NCI-H510A treated with DMSO at 0.1 percent for 48 hours (cell line): Measurements from ENCODE around the gene RWDD3.

Experiments
- DNase-seq: peaks from one replicate; lab custom pipeline; 2025; lab: John Stamatoyannopoulos, UW

Gene RWDD3

DNA sequence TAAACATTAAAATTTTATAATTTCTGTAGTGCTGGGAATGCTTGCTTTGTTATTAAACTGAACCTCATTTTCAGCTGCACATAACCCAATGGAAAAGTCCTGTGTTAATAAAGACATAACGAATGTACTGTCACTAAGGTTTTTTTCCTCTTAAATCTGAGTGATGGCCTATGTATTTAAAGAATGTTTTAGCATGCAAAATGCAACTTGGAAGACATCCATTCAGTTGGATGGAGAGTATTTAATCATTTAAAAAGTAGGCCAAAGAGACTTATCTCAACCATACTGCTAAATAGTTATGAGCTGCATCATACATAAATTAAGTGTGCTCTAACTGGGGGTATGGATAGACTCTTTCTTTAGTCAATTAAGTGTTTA, 48.5 kb downstream of the RWDD3 start:
- no peak for DNase-seq

DNA sequence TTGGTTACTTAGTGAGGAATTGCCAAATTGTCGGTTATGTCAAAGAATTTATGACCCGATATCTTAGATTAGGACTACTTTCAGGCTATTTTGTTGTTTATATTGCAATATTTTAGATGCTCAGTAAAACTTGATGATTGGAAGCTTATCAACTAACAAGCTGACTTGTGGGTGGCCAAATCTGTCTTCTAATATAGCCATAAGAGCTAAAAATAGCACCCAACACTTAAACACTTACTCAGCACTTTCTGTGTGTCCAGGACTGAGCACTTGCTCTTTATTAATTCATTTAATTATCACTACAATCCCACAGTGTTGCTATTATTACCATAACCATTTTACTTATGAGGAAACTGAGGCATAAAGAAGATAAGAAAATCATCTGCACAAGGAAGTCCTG, 50.4 kb downstream of the RWDD3 start:
- no peak for DNase-seq

GRCh38 chr1:95286479-95286878, 52.5 kb downstream of the RWDD3 start:
- DNase-seq = peak; percentile 8

DNA sequence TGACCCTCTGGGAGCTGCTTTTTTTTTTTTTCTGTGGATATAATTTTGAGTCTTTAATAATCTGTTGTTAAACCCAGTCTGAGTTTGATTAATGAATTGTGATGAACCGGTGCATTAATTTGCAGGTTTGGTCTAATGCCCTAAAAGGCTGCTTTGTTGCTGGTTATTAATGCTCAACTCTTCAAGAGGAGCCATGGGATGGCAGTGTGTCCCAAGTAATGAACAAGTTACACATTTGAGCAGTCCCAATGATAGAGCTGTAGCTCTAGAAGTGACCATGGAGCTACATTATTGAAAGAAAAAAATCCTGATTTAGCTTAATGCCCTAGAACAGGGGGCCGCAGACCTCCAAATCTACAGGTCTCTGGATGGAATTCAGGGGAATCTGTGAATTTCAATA, 53.1 kb downstream of the RWDD3 start:
- no peak for DNase-seq

DNA sequence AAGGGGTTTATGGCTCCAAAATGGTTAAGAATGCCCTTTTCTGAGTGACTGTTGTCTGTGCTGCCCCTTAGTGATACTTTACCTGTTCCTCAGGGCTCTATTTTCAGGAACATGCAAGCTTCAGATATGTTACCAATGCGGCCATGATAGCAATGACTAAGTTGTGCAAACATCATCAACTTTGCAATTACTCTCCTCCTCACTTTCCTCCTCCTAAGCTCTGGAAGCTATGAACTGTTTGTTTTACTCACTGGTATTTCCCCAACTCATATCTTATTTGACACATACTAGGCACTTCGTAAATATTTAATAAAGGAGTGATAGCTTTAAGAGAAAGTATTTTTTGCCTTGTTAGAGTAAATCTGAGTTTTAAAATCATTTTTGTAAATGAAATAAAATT, 53.8 kb downstream of the RWDD3 start:
- DNase-seq = no peak
